ENCODE results near the gene EPB41.
"Not testable (repeated sequence)": the region's sequence is repeated elsewhere in the genome, so short reads cannot be mapped to it uniquely, and the experiment has no call there.

GRCh38 chr1:28875134-28875533 lies 39.2 kb upstream of the EPB41 start:
- not testable (repeated sequence) for TF ChIP-seq EZH2phosphoT487 (IDR thresholded peaks at IDR 0.05; ENCODE audit: low read depth, severe bottlenecking, unreplicated experiment); CTCF (IDR thresholded peaks at IDR 0.05; ENCODE audit: poor library complexity)

Measured in hepatocyte (in vitro differentiated cells).